HEK293 (cell line): ENCODE data around the gene ABR.

Source experiments
- CTCF ChIA-PET: fragments of 350-600 bp; formaldehyde crosslinking; extraction: SDS; loops from one replicate; lab custom pipeline; 2021; ENCODE audit warnings: antibody characterized with exemption; lab: Yijun Ruan, JAX
- POLR2A ChIA-PET: fragments of 300-600 bp; formaldehyde crosslinking; extraction: SDS; loops from one replicate; lab custom pipeline; 2020; ENCODE audit warnings: antibody characterized with exemption, inconsistent platforms; lab: Yijun Ruan, JAX
- H3K27ac ChIP-seq: fragments of 200-500 bp; sonication (Bioruptor generic); 2 replicates; pipeline ENCODE4 v1.5.1; 2014; ENCODE audit warnings: low read depth, low read length, control low read depth, inconsistent platforms; ENCODE audit errors: extremely low read depth
- H3K36me3 ChIP-seq, 2 experiments: fragments of 200-500 bp in 1 of 2; sonication (Bioruptor generic) in 1 of 2; 1 replicate in 1 of 2; 2 replicates in 1 of 2; pipeline ENCODE4 v1.5.1; 2014 to 2017; ENCODE audit warnings: inconsistent platforms in 2 of 2, low read length in 2 of 2; ENCODE audit not compliant: control insufficient read depth in 2 of 2, insufficient read depth in 1 of 2
- H3K4me1 ChIP-seq: fragments of 200-500 bp; sonication (Bioruptor generic); 2 replicates; pipeline ENCODE4 v1.5.1; 2014; ENCODE audit warnings: mild to moderate bottlenecking, low read length, inconsistent platforms; ENCODE audit not compliant: control insufficient read depth, insufficient read depth
- H3K4me3 ChIP-seq: 2 replicates; pipeline ENCODE4 v1.5.1; 2011; ENCODE audit warnings: low read depth, mild to moderate bottlenecking, control low read depth, low read length, moderate library complexity
- H3K9me3 ChIP-seq: fragments of 200-500 bp; sonication (Bioruptor generic); 2 replicates; pipeline ENCODE4 v1.5.1; 2014; ENCODE audit warnings: low read depth, low read length, inconsistent platforms; ENCODE audit not compliant: control insufficient read depth, insufficient read depth
- BCL11A ChIP-seq: fragments of 450-650 bp; formaldehyde crosslinking; IDR thresholded peaks from 2 replicates; pipeline ENCODE4 v1.5.1; 2016; ENCODE audit warnings: low read depth, missing biosample characterization, missing genetic modification characterization
- KLF1 ChIP-seq: fragments of 450-650 bp; formaldehyde crosslinking; IDR thresholded peaks from 2 replicates; pipeline ENCODE4 v1.5.1; 2016; ENCODE audit warnings: missing biosample characterization, missing genetic modification characterization
- KLF10 ChIP-seq: fragments of 450-650 bp; IDR thresholded peaks from 2 replicates; pipeline ENCODE4 v1.5.1; 2018; ENCODE audit warnings: missing biosample characterization, mild to moderate bottlenecking, missing genetic modification characterization
- KLF16 ChIP-seq: fragments of 450-650 bp; formaldehyde crosslinking; IDR thresholded peaks from 2 replicates; pipeline ENCODE4 v1.5.1; 2017; ENCODE audit warnings: missing biosample characterization, missing genetic modification characterization
- REPIN1 ChIP-seq: fragments of 450-650 bp; formaldehyde crosslinking; IDR thresholded peaks from 2 replicates; pipeline ENCODE4 v1.5.1; 2017; ENCODE audit warnings: missing biosample characterization, missing genetic modification characterization, low read depth
- SETDB1 ChIP-seq: IDR thresholded peaks from one replicate; pipeline ENCODE4 v1.6.1; 2017; ENCODE audit warnings: mild to moderate bottlenecking, low read length, moderate library complexity, mixed read lengths; ENCODE audit not compliant: insufficient read length
- SP7 ChIP-seq: fragments of 450-650 bp; formaldehyde crosslinking; IDR thresholded peaks from 2 replicates; pipeline ENCODE4 v1.5.1; 2016; ENCODE audit warnings: missing biosample characterization, missing genetic modification characterization
- TCF7L2 ChIP-seq: IDR thresholded peaks from 2 replicates; pipeline ENCODE4 v1.6.1; 2011; ENCODE audit warnings: low read depth, mild to moderate bottlenecking, inconsistent platforms, low read length, moderate library complexity, borderline replicate concordance
- WT1 ChIP-seq: fragments of 450-650 bp; formaldehyde crosslinking; IDR thresholded peaks from 2 replicates; pipeline ENCODE4 v1.5.1; 2016; ENCODE audit warnings: missing biosample characterization, missing genetic modification characterization
- ZBTB21 ChIP-seq: fragments of 450-650 bp; formaldehyde crosslinking; IDR thresholded peaks from 2 replicates; pipeline ENCODE4 v1.5.1; 2017; ENCODE audit warnings: missing biosample characterization, missing genetic modification characterization
- ZBTB8A ChIP-seq: fragments of 450-650 bp; formaldehyde crosslinking; IDR thresholded peaks from 2 replicates; pipeline ENCODE4 v1.5.1; 2016; ENCODE audit warnings: missing biosample characterization, missing genetic modification characterization
- ZNF121 ChIP-seq: fragments of 450-650 bp; formaldehyde crosslinking; IDR thresholded peaks from 2 replicates; pipeline ENCODE4 v1.5.1; 2016; ENCODE audit warnings: missing biosample characterization, missing genetic modification characterization
- ZNF202 ChIP-seq: fragments of 450-650 bp; formaldehyde crosslinking; IDR thresholded peaks from 2 replicates; pipeline ENCODE4 v1.5.1; 2016; ENCODE audit warnings: missing biosample characterization, missing genetic modification characterization, borderline replicate concordance
- ZNF514 ChIP-seq: fragments of 450-650 bp; formaldehyde crosslinking; IDR thresholded peaks from 2 replicates; pipeline ENCODE4 v1.5.1; 2016; ENCODE audit warnings: missing biosample characterization, missing genetic modification characterization
- ZNF596 ChIP-seq: fragments of 450-650 bp; IDR thresholded peaks from 2 replicates; pipeline ENCODE4 v1.5.0; 2018; ENCODE audit warnings: missing biosample characterization, mild to moderate bottlenecking, missing genetic modification characterization, moderate library complexity
- ZNF600 ChIP-seq: fragments of 450-650 bp; formaldehyde crosslinking; IDR thresholded peaks from 2 replicates; pipeline ENCODE4 v1.5.1; 2016; ENCODE audit warnings: missing biosample characterization, missing genetic modification characterization
- ZNF610 ChIP-seq: fragments of 450-650 bp; formaldehyde crosslinking; IDR thresholded peaks from 2 replicates; pipeline ENCODE4 v1.5.1; 2016; ENCODE audit warnings: missing biosample characterization, missing genetic modification characterization, borderline replicate concordance
- ZNF621 ChIP-seq: fragments of 450-650 bp; formaldehyde crosslinking; IDR thresholded peaks from 2 replicates; pipeline ENCODE4 v1.5.1; 2017; ENCODE audit warnings: missing biosample characterization, missing genetic modification characterization
- ZNF624 ChIP-seq: fragments of 450-650 bp; formaldehyde crosslinking; IDR thresholded peaks from 2 replicates; pipeline ENCODE4 v1.5.1; 2017; ENCODE audit warnings: missing biosample characterization, missing genetic modification characterization
- ZNF837 ChIP-seq: fragments of 450-650 bp; formaldehyde crosslinking; IDR thresholded peaks from 2 replicates; pipeline ENCODE4 v1.5.1; 2016; ENCODE audit warnings: missing biosample characterization, missing genetic modification characterization
- TF ChIP-seq, protein P1 (sequence below): fragments of 450-650 bp; formaldehyde crosslinking; IDR thresholded peaks from 2 replicates; pipeline ENCODE4 v1.5.1; 2016; ENCODE audit warnings: missing biosample characterization, missing genetic modification characterization, borderline replicate concordance
- TF ChIP-seq, protein P2 (sequence below): fragments of 450-650 bp; formaldehyde crosslinking; optimal IDR thresholded peaks from 2 replicates; pipeline ENCODE3; 2016; ENCODE audit warnings: missing biosample characterization, mild to moderate bottlenecking, missing genetic modification characterization
- TF ChIP-seq, protein P3 (sequence below): fragments of 450-650 bp; formaldehyde crosslinking; IDR thresholded peaks from 2 replicates; pipeline ENCODE4 v1.5.1; 2016; ENCODE audit warnings: missing biosample characterization, missing genetic modification characterization
- TF ChIP-seq, protein P4 (sequence below): fragments of 450-650 bp; formaldehyde crosslinking; IDR thresholded peaks from 2 replicates; pipeline ENCODE4 v1.5.1; 2016; ENCODE audit warnings: missing biosample characterization, missing genetic modification characterization
- TF ChIP-seq, protein P5 (sequence below): fragments of 450-650 bp; formaldehyde crosslinking; IDR thresholded peaks from 2 replicates; pipeline ENCODE4 v1.5.1; 2016; ENCODE audit warnings: missing biosample characterization, missing genetic modification characterization

ABR gene

DNA sequence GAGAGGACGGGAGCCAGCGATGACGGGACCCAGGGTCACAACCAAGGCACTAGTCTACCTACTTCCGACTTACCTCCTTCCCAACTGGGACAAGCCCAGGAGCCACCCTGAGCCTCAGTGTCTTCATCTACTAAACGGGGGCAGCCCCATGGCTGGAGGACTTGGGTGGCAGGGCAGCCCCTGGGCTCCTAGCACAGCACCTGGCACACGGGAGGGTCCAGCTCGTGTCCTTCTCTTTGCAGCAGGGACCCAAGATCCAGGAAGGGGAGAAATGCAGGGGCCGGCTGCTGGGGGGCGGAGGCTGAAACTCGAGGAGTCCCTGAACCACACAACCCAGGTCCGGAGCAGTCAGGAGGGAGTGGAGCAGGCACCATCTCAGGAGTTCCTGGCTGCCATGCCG, 63.2 kb downstream of the ABR start:
- TF ChIP-seq, protein P1, sequence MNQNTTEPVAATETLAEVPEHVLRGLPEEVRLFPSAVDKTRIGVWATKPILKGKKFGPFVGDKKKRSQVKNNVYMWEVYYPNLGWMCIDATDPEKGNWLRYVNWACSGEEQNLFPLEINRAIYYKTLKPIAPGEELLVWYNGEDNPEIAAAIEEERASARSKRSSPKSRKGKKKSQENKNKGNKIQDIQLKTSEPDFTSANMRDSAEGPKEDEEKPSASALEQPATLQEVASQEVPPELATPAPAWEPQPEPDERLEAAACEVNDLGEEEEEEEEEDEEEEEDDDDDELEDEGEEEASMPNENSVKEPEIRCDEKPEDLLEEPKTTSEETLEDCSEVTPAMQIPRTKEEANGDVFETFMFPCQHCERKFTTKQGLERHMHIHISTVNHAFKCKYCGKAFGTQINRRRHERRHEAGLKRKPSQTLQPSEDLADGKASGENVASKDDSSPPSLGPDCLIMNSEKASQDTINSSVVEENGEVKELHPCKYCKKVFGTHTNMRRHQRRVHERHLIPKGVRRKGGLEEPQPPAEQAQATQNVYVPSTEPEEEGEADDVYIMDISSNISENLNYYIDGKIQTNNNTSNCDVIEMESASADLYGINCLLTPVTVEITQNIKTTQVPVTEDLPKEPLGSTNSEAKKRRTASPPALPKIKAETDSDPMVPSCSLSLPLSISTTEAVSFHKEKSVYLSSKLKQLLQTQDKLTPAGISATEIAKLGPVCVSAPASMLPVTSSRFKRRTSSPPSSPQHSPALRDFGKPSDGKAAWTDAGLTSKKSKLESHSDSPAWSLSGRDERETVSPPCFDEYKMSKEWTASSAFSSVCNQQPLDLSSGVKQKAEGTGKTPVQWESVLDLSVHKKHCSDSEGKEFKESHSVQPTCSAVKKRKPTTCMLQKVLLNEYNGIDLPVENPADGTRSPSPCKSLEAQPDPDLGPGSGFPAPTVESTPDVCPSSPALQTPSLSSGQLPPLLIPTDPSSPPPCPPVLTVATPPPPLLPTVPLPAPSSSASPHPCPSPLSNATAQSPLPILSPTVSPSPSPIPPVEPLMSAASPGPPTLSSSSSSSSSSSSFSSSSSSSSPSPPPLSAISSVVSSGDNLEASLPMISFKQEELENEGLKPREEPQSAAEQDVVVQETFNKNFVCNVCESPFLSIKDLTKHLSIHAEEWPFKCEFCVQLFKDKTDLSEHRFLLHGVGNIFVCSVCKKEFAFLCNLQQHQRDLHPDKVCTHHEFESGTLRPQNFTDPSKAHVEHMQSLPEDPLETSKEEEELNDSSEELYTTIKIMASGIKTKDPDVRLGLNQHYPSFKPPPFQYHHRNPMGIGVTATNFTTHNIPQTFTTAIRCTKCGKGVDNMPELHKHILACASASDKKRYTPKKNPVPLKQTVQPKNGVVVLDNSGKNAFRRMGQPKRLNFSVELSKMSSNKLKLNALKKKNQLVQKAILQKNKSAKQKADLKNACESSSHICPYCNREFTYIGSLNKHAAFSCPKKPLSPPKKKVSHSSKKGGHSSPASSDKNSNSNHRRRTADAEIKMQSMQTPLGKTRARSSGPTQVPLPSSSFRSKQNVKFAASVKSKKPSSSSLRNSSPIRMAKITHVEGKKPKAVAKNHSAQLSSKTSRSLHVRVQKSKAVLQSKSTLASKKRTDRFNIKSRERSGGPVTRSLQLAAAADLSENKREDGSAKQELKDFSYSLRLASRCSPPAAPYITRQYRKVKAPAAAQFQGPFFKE (tag by site-specific recombination), result no peak
- TF ChIP-seq WT1 (tag by site-specific recombination), result no peak
- no peak for TF ChIP-seq ZNF202 (tag by site-specific recombination)
- TF ChIP-seq ZNF600 (tag by site-specific recombination), result 0 out of 2 replicates have a peak, but pooled peaks have one; percentile 20
- TF ChIP-seq KLF10, result no peak
- no peak for TF ChIP-seq ZNF514 (tag by site-specific recombination)
- Histone ChIP-seq H3K27ac (peak overlapping the region; percentile 8; the same call in 1 of the 2 replicates), H3K9me3 (no peaks in the 10 kb centered on the region), H3K36me3 (peaks cover 3% of the 10 kb centered on the region in 2 experiments; a peak in 2 of 3 replicates), H3K4me1 (peaks cover 16% of the 10 kb centered on the region), H3K4me3 (no peak overlapping the region)
- CTCF ChIA-PET, result interaction anchor here (0.6 to 2.5 kb wide), 3 partner anchors 7 to 72 kb away, joined by 3 to 10 read pairs (median 3); no protein-coding TSS in a partner anchor
- POLR2A ChIA-PET, result no interaction called here

DNA sequence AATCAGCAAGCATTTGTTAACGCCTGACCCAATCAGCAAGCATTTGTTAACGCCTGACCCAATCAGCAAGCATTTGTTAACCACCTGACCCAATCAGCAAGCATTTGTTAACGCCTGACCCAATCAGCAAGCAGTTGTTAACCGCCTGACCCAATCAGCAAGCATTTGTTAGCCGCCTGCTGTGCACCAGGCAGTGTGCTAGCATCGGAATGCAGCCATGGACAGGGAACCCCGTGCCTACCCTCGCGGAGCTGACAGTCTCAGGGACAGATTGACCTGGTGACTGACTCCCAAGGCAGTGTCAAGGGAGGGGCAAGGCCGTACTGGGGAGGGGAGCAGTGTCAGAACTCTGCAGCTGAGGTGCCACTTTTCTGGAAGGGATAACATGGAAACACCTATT, 66.9 kb downstream of the ABR start:
- Histone ChIP-seq H3K27ac (no peak overlapping the region), H3K4me3 (no peak overlapping the region), H3K9me3 (no peaks in the 10 kb centered on the region), H3K4me1 (peaks cover 43% of the 10 kb centered on the region), H3K36me3 (peaks cover 0 to 3% of the 10 kb centered on the region in 2 experiments; a peak in 1 of 3 replicates)
- CTCF ChIA-PET, result interaction anchor here (0.5 to 4.0 kb wide), 3 partner anchors 10 to 456 kb away, joined by 4 to 25 read pairs (median 6); no protein-coding TSS in a partner anchor
- POLR2A ChIA-PET, result no interaction called here
- TF ChIP-seq, protein P2, sequence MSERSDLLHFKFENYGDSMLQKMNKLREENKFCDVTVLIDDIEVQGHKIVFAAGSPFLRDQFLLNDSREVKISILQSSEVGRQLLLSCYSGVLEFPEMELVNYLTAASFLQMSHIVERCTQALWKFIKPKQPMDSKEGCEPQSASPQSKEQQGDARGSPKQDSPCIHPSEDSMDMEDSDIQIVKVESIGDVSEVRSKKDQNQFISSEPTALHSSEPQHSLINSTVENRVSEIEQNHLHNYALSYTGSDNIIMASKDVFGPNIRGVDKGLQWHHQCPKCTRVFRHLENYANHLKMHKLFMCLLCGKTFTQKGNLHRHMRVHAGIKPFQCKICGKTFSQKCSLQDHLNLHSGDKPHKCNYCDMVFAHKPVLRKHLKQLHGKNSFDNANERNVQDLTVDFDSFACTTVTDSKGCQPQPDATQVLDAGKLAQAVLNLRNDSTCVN, result no peak
- TF ChIP-seq SETDB1 (no peak), BCL11A (tag by site-specific recombination) (no peak), SP7 (tag by site-specific recombination) (no peak), TCF7L2 (no peak), REPIN1 (tag by site-specific recombination) (no peak), ZNF610 (no peak), KLF1 (tag by site-specific recombination) (no peak), ZNF596 (tag by site-specific recombination) (no peak), ZNF621 (no peak), KLF16 (tag by site-specific recombination) (no peak), ZBTB21 (tag by site-specific recombination) (no peak), ZBTB8A (tag by site-specific recombination) (no peak), ZNF624 (no peak), ZNF837 (tag by site-specific recombination) (no peak), ZNF121 (tag by site-specific recombination) (no peak)
- TF ChIP-seq, protein P3, sequence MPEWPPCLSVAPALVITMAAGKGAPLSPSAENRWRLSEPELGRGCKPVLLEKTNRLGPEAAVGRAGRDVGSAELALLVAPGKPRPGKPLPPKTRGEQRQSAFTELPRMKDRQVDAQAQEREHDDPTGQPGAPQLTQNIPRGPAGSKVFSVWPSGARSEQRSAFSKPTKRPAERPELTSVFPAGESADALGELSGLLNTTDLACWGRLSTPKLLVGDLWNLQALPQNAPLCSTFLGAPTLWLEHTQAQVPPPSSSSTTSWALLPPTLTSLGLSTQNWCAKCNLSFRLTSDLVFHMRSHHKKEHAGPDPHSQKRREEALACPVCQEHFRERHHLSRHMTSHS (tag by site-specific recombination), result no peak
- TF ChIP-seq, protein P4, sequence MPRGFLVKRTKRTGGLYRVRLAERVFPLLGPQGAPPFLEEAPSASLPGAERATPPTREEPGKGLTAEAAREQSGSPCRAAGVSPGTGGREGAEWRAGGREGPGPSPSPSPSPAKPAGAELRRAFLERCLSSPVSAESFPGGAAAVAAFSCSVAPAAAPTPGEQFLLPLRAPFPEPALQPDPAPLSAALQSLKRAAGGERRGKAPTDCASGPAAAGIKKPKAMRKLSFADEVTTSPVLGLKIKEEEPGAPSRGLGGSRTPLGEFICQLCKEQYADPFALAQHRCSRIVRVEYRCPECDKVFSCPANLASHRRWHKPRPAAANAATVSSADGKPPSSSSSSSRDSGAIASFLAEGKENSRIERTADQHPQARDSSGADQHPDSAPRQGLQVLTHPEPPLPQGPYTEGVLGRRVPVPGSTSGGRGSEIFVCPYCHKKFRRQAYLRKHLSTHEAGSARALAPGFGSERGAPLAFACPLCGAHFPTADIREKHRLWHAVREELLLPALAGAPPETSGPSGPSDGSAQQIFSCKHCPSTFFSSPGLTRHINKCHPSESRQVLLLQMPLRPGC (tag by site-specific recombination), result no peak
- TF ChIP-seq, protein P5, sequence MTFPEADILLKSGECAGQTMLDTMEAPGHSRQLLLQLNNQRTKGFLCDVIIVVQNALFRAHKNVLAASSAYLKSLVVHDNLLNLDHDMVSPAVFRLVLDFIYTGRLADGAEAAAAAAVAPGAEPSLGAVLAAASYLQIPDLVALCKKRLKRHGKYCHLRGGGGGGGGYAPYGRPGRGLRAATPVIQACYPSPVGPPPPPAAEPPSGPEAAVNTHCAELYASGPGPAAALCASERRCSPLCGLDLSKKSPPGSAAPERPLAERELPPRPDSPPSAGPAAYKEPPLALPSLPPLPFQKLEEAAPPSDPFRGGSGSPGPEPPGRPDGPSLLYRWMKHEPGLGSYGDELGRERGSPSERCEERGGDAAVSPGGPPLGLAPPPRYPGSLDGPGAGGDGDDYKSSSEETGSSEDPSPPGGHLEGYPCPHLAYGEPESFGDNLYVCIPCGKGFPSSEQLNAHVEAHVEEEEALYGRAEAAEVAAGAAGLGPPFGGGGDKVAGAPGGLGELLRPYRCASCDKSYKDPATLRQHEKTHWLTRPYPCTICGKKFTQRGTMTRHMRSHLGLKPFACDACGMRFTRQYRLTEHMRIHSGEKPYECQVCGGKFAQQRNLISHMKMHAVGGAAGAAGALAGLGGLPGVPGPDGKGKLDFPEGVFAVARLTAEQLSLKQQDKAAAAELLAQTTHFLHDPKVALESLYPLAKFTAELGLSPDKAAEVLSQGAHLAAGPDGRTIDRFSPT (tag by site-specific recombination), result no peak
